WTC11 (cell line): Measurements from ENCODE around the gene SYMPK. TPM values are rescaled to one million over a fixed set of nuclear protein-coding genes. Genes with fewer than 3 reads are reported as not detected.

Experiments used
- ATAC-seq: fragments of 200-7000 bp; cut with Tn5 transposase; 2 replicates; pipeline ENCODE4 v1.10.0; 2021; ENCODE audit warnings: mild to moderate bottlenecking, moderate library complexity
- Bru-seq: library from RNA; stranded (reverse); fragments of 400-500 nt; gene quantifications from one replicate; lab custom pipeline; 2021; lab: Mats Ljungman, UMichigan
- CTCF ChIA-PET: fragments of 300-600 bp; sonication (Branson Sonifier 250); formaldehyde crosslinking; loops from one replicate; lab custom pipeline; 2021; ENCODE audit warnings: antibody characterized with exemption; lab: Charles Lee
- POLR2A ChIA-PET: fragments of 350-600 bp; sonication (Branson Sonifier 250); formaldehyde crosslinking; loops from one replicate; lab custom pipeline; 2021; ENCODE audit warnings: antibody characterized with exemption; lab: Charles Lee
- DNase-seq: peaks from one replicate; pipeline ENCODE4 v3.0.0; 2021; ENCODE audit warnings: low spot score
- H3K27ac Mint-ChIP-seq: 2 replicates; pipeline ENCODE4 v1.8.0; 2021; ENCODE audit warnings: mixed read lengths
- H3K27me3 Mint-ChIP-seq: 2 replicates; pipeline ENCODE4 v1.8.0; 2021; ENCODE audit warnings: low read depth, mild to moderate bottlenecking, moderate library complexity, mixed read lengths
- H3K36me3 Mint-ChIP-seq: 2 replicates; pipeline ENCODE4 v1.8.0; 2021; ENCODE audit warnings: mixed read lengths
- H3K4me1 Mint-ChIP-seq: 2 replicates; pipeline ENCODE4 v1.8.0; 2022; ENCODE audit warnings: mixed read lengths
- H3K4me3 Mint-ChIP-seq: 2 replicates; pipeline ENCODE4 v1.8.0; 2021; ENCODE audit warnings: mild to moderate bottlenecking, moderate library complexity, mixed read lengths
- H3K9me3 Mint-ChIP-seq: 2 replicates; pipeline ENCODE4 v1.8.0; 2021; ENCODE audit warnings: mixed read lengths
- CDX4 ChIP-seq: fragments of 250-450 bp; sonication (Bioruptor Pico); IDR thresholded peaks from 2 replicates; pipeline ENCODE4 v1.9.0; 2021; ENCODE audit warnings: moderate library complexity, mild to moderate bottlenecking, inconsistent platforms, borderline replicate concordance
- CREM ChIP-seq: sonication (generic); formaldehyde crosslinking; IDR thresholded peaks from 2 replicates; pipeline ENCODE4 v1.8.1; 2022; ENCODE audit warnings: mild to moderate bottlenecking, missing genetic modification reagents, moderate library complexity
- EMX1 ChIP-seq: fragments of 250-450 bp; sonication (Bioruptor Pico); IDR thresholded peaks from 2 replicates; pipeline ENCODE4 v1.8.0; 2021; ENCODE audit warnings: mild to moderate bottlenecking
- ETV6 ChIP-seq: sonication (generic); formaldehyde crosslinking; IDR thresholded peaks from 2 replicates; pipeline ENCODE4 v1.8.1; 2022; ENCODE audit warnings: mild to moderate bottlenecking, missing genetic modification reagents
- GTF2I ChIP-seq: fragments of 250-450 bp; sonication (Bioruptor Pico); conservative IDR thresholded peaks from 2 replicates; pipeline ENCODE4 v1.4.0; 2021; ENCODE audit warnings: mild to moderate bottlenecking
- HMGA2 ChIP-seq: fragments of 250-450 bp; sonication (Bioruptor Pico); IDR thresholded peaks from 2 replicates; pipeline ENCODE4 v1.4.0; 2021; ENCODE audit warnings: mild to moderate bottlenecking, moderate library complexity
- JAZF1 ChIP-seq: fragments of 250-450 bp; sonication (Bioruptor Pico); IDR thresholded peaks from 2 replicates; pipeline ENCODE4 v1.9.0; 2021; ENCODE audit warnings: moderate library complexity, mild to moderate bottlenecking, inconsistent platforms
- MAX ChIP-seq: sonication (generic); formaldehyde crosslinking; IDR thresholded peaks from 2 replicates; pipeline ENCODE4 v1.8.0; 2022; ENCODE audit warnings: mild to moderate bottlenecking, missing genetic modification reagents
- MYBL2 ChIP-seq: sonication (generic); formaldehyde crosslinking; IDR thresholded peaks from 2 replicates; pipeline ENCODE4 v1.8.1; 2023; ENCODE audit warnings: mild to moderate bottlenecking, moderate library complexity, missing genetic modification reagents
- SMAD4 ChIP-seq: sonication (generic); formaldehyde crosslinking; IDR thresholded peaks from 2 replicates; pipeline ENCODE4 v1.8.0; 2022; ENCODE audit warnings: mild to moderate bottlenecking, missing genetic modification reagents
- SP1 ChIP-seq: sonication (generic); formaldehyde crosslinking; conservative IDR thresholded peaks from 2 replicates; pipeline ENCODE4 v1.8.1; 2022; ENCODE audit warnings: missing genetic modification reagents
- TCF7 ChIP-seq: sonication (generic); formaldehyde crosslinking; IDR thresholded peaks from 2 replicates; pipeline ENCODE4 v1.8.0; 2022; ENCODE audit warnings: mild to moderate bottlenecking, low read depth, missing genetic modification reagents, moderate library complexity
- TEAD1 ChIP-seq: sonication (generic); formaldehyde crosslinking; IDR thresholded peaks from 2 replicates; pipeline ENCODE4 v1.8.0; 2022; ENCODE audit warnings: mild to moderate bottlenecking, missing genetic modification reagents
- ZBTB21 ChIP-seq: sonication (generic); formaldehyde crosslinking; IDR thresholded peaks from 2 replicates; pipeline ENCODE4 v1.8.1; 2023; ENCODE audit warnings: mild to moderate bottlenecking, missing genetic modification reagents, borderline replicate concordance
- ZNF232 ChIP-seq: sonication (generic); formaldehyde crosslinking; IDR thresholded peaks from 2 replicates; pipeline ENCODE4 v1.8.0; 2022; ENCODE audit warnings: mild to moderate bottlenecking, missing genetic modification reagents
- ZNF263 ChIP-seq: sonication (generic); formaldehyde crosslinking; IDR thresholded peaks from 2 replicates; pipeline ENCODE4 v1.8.1; 2022; ENCODE audit warnings: low read depth, mild to moderate bottlenecking, moderate library complexity, missing genetic modification reagents
- ZNF425 ChIP-seq: fragments of 250-450 bp; sonication (Bioruptor Pico); conservative IDR thresholded peaks from 2 replicates; pipeline ENCODE4 v1.9.0; 2021; ENCODE audit warnings: mild to moderate bottlenecking
- long read RNA-seq, 3 experiments: library from RNA in 1 of 3; library from capped mRNA in 1 of 3; library from polyadenylated mRNA in 1 of 3; unstranded in 2 of 3; stranded (forward) in 1 of 3; transcript quantifications; one replicate each; pipeline ENCODE4 v2.0.0, GENCODE V29; 2021
- total RNA-seq: library from RNA; stranded (reverse); gene quantifications from 3 replicates; pipeline ENCODE4 v1.2.3, GENCODE V29; 2021
- TF ChIP-seq, protein P1 (sequence below): sonication (generic); formaldehyde crosslinking; IDR thresholded peaks from 2 replicates; pipeline ENCODE4 v1.8.1; 2023; ENCODE audit warnings: mild to moderate bottlenecking, missing genetic modification reagents
- TF ChIP-seq, protein P2 (sequence below): sonication (generic); formaldehyde crosslinking; IDR thresholded peaks from 2 replicates; pipeline ENCODE4 v1.8.0; 2023; ENCODE audit warnings: missing genetic modification reagents, mild to moderate bottlenecking, borderline replicate concordance
- TF ChIP-seq, protein P3 (sequence below): fragments of 250-450 bp; sonication (Bioruptor Pico); IDR thresholded peaks from 2 replicates; pipeline ENCODE4 v1.9.0; 2021; ENCODE audit warnings: mild to moderate bottlenecking
- TF ChIP-seq, protein P4 (sequence below): sonication (generic); formaldehyde crosslinking; IDR thresholded peaks from 2 replicates; pipeline ENCODE4 v1.8.0; 2023; ENCODE audit warnings: mild to moderate bottlenecking, missing genetic modification reagents
- TF ChIP-seq, protein P5 (sequence below): sonication (generic); formaldehyde crosslinking; IDR thresholded peaks from 2 replicates; pipeline ENCODE4 v1.8.0; 2022; ENCODE audit warnings: mild to moderate bottlenecking, missing genetic modification reagents

The SYMPK gene
- total RNA-seq (105 to 111 TPM (median 106 TPM) in 3 replicates), Bru-seq, nascent RNA (percentile 77 among the genes with signal in this experiment)
- long read RNA-seq, experiment 1, full-length matches to known transcripts = 122 of 203 reads
- long read RNA-seq, experiment 1, partial matches to known transcripts = 42 of 203 reads
- long read RNA-seq, experiment 1, other reads (novel, unspliced or antisense) = 39 of 203 reads
- long read RNA-seq, experiment 2, full-length matches to known transcripts = 23 of 105 reads
- long read RNA-seq, experiment 2, partial matches to known transcripts = 55 of 105 reads
- long read RNA-seq, experiment 2, other reads (novel, unspliced or antisense) = 27 of 105 reads
- long read RNA-seq, experiment 3, transcript SYMPK-211 (4 exons, 995 nt) = major isoform, 8 of 30 reads
- long read RNA-seq, experiment 3, partial matches to known transcripts = 13 of 30 reads
- long read RNA-seq, experiment 3, other reads (novel, unspliced or antisense) = 7 of 30 reads

DNA sequence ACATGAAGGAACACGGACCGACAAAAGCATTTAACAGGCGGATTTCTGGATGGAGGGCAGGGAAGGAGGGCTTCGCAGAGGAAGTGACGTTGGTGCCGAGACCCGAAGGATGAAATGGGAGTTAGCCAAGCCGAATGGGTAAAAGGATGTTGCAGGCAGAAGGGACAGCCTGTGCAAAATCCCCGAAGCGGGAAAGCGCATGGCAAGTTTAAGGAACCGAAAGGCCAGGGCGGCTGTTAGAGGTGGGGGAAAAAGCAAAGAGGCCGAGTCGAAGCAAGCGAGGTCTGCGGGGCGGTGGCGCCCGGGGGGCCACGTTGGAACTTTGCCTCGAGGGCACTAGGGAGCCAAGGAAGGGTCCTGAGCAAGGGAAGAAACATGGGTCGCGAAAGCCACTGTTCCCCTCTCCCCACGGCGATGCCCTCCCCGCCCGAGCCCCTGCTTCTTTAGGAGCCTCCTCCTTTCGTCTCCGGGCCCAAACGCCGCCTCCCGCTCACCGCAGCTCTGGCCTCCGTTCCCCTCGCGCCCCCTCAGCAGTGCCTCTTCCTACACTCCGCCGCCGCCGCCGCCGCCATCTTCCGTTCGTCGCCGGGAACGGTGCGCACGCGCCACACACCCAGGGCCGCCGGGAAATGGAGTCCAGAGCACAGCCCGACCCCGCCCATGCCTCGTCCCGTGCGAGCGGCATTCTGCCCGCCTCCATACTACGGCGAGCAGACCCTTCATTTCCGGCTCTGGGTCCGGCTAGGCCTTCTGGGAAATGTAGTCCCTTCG, at the start of gene SYMPK:
TSS of gene SYMPK (minus strand) at position 584 of the 771 bp plus-strand sequence. CDS start 8,652 bp downstream, outside the sequence.
- Mint-ChIP-seq H3K9me3 (no peaks in the 10 kb centered on the region), H3K27me3 (no peaks in the 10 kb centered on the region), H3K27ac (peak within 1 kb of the TSS; percentile 99), H3K36me3 (peaks cover 14% of the 10 kb centered on the region), H3K4me1 (peaks cover 40% of the 10 kb centered on the region), H3K4me3 (peak within 1 kb of the TSS; percentile 89)
- POLR2A ChIA-PET = interaction anchor here (0.7 to 3.1 kb wide), 9 partner anchors 19 to 171 kb away, joined by 3 to 42 read pairs (median 6); partner anchors contain the start of genes DMWD, IRF2BP1, MYPOP and QPCTL
- DNase-seq (peak; percentile 99), ATAC-seq (peak; percentile 93)
- CTCF ChIA-PET = interaction anchor here (0.6 to 4.9 kb wide), 32 partner anchors 8 to 377 kb away, joined by 3 to 212 read pairs (median 5); partner anchors contain the start of genes CCDC61, DMPK, DMWD and IRF2BP1
- TF ChIP-seq MYBL2 (CRISPR knock-in tag) = peak; percentile 61; the same call in 1 of the 2 replicates
- peak; percentile 86 for TF ChIP-seq MAX
- no peak for TF ChIP-seq CDX4 (CRISPR knock-in tag)
- TF ChIP-seq TCF7 = no peak; the same call in 1 of the 2 replicates
- TF ChIP-seq, protein P1, sequence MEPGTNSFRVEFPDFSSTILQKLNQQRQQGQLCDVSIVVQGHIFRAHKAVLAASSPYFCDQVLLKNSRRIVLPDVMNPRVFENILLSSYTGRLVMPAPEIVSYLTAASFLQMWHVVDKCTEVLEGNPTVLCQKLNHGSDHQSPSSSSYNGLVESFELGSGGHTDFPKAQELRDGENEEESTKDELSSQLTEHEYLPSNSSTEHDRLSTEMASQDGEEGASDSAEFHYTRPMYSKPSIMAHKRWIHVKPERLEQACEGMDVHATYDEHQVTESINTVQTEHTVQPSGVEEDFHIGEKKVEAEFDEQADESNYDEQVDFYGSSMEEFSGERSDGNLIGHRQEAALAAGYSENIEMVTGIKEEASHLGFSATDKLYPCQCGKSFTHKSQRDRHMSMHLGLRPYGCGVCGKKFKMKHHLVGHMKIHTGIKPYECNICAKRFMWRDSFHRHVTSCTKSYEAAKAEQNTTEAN = peak; percentile 88
- TF ChIP-seq TEAD1 = peak; percentile 60
- TF ChIP-seq ZNF263 (CRISPR knock-in tag) = no peak
- TF ChIP-seq SMAD4 (CRISPR knock-in tag) = no peak
- TF ChIP-seq EMX1 (CRISPR knock-in tag) = no peak
- no peak for TF ChIP-seq ZBTB21 (CRISPR knock-in tag)
- TF ChIP-seq, protein P2, sequence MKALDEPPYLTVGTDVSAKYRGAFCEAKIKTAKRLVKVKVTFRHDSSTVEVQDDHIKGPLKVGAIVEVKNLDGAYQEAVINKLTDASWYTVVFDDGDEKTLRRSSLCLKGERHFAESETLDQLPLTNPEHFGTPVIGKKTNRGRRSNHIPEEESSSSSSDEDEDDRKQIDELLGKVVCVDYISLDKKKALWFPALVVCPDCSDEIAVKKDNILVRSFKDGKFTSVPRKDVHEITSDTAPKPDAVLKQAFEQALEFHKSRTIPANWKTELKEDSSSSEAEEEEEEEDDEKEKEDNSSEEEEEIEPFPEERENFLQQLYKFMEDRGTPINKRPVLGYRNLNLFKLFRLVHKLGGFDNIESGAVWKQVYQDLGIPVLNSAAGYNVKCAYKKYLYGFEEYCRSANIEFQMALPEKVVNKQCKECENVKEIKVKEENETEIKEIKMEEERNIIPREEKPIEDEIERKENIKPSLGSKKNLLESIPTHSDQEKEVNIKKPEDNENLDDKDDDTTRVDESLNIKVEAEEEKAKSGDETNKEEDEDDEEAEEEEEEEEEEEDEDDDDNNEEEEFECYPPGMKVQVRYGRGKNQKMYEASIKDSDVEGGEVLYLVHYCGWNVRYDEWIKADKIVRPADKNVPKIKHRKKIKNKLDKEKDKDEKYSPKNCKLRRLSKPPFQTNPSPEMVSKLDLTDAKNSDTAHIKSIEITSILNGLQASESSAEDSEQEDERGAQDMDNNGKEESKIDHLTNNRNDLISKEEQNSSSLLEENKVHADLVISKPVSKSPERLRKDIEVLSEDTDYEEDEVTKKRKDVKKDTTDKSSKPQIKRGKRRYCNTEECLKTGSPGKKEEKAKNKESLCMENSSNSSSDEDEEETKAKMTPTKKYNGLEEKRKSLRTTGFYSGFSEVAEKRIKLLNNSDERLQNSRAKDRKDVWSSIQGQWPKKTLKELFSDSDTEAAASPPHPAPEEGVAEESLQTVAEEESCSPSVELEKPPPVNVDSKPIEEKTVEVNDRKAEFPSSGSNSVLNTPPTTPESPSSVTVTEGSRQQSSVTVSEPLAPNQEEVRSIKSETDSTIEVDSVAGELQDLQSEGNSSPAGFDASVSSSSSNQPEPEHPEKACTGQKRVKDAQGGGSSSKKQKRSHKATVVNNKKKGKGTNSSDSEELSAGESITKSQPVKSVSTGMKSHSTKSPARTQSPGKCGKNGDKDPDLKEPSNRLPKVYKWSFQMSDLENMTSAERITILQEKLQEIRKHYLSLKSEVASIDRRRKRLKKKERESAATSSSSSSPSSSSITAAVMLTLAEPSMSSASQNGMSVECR = peak; percentile 92; the same call in 1 of the 2 replicates
- TF ChIP-seq, protein P3, sequence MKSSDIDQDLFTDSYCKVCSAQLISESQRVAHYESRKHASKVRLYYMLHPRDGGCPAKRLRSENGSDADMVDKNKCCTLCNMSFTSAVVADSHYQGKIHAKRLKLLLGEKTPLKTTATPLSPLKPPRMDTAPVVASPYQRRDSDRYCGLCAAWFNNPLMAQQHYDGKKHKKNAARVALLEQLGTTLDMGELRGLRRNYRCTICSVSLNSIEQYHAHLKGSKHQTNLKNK (CRISPR knock-in tag) = no peak
- TF ChIP-seq, protein P4, sequence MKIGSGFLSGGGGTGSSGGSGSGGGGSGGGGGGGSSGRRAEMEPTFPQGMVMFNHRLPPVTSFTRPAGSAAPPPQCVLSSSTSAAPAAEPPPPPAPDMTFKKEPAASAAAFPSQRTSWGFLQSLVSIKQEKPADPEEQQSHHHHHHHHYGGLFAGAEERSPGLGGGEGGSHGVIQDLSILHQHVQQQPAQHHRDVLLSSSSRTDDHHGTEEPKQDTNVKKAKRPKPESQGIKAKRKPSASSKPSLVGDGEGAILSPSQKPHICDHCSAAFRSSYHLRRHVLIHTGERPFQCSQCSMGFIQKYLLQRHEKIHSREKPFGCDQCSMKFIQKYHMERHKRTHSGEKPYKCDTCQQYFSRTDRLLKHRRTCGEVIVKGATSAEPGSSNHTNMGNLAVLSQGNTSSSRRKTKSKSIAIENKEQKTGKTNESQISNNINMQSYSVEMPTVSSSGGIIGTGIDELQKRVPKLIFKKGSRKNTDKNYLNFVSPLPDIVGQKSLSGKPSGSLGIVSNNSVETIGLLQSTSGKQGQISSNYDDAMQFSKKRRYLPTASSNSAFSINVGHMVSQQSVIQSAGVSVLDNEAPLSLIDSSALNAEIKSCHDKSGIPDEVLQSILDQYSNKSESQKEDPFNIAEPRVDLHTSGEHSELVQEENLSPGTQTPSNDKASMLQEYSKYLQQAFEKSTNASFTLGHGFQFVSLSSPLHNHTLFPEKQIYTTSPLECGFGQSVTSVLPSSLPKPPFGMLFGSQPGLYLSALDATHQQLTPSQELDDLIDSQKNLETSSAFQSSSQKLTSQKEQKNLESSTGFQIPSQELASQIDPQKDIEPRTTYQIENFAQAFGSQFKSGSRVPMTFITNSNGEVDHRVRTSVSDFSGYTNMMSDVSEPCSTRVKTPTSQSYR = no peak
- peak; percentile 75 for TF ChIP-seq CREM (CRISPR knock-in tag)
- TF ChIP-seq, protein P5, sequence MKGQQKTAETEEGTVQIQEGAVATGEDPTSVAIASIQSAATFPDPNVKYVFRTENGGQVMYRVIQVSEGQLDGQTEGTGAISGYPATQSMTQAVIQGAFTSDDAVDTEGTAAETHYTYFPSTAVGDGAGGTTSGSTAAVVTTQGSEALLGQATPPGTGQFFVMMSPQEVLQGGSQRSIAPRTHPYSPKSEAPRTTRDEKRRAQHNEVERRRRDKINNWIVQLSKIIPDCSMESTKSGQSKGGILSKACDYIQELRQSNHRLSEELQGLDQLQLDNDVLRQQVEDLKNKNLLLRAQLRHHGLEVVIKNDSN (CRISPR knock-in tag) = peak; percentile 58; the same call in 1 of the 2 replicates
- TF ChIP-seq HMGA2 (CRISPR knock-in tag) = no peak
- peak; percentile 84; the same call in 1 of the 2 replicates for TF ChIP-seq ETV6 (CRISPR knock-in tag)
- no peak for TF ChIP-seq ZNF425
- TF ChIP-seq JAZF1 = no peak
- no peak for TF ChIP-seq ZNF232
- peak; percentile 97 for TF ChIP-seq SP1 (CRISPR knock-in tag)
- TF ChIP-seq GTF2I (CRISPR knock-in tag) = peak; percentile 96
